ENCODE measurements around the gene PCLO.

PCLO gene

GRCh38 chr7:83162402-83163256 is at the start of gene PCLO:
Gene PCLO, minus strand, starts transcription at chr7:83162884. Its CDS starts 292 bp downstream, at chr7:83162592.
- Histone ChIP-seq H3K4me3 (ENCODE audit: low read length) (peak within 1 kb of the TSS; percentile 43), H3K9me3 (ENCODE audit: control insufficient read depth, low read length) (no peaks in the 10 kb centered on the region), H3K36me3 (ENCODE audit: control insufficient read depth, insufficient read depth, low read length) (no peaks in the 10 kb centered on the region), H3K9ac (ENCODE audit: low read length) (peak within 1 kb of the TSS; percentile 66), H3K27me3 (ENCODE audit: control insufficient read depth, insufficient read depth, low read length) (no peaks in the 10 kb centered on the region), H3K4me1 (ENCODE audit: control insufficient read depth, insufficient read depth, low read length) (no peaks in the 10 kb centered on the region)

DNA sequence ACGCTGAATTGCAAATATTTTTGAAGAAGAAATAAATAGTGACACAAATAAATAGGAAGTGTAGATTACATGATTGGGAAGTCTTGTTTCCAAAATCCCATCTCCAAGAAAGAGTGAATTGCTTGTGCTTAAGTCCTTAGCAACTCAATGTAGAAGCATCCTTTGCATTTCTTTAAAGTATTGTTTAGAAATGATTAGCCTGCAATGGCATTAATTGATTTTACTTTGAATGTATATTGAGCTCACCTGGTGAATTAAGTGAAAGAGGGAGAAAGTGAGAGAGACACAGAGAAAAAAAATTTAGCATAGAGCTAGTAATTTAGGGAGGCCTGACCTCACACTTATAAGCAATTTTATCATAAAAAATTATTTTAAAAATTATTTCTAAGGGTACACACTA is 49.0 kb upstream of the PCLO start:
- H3K9me3 ChIP-seq (ENCODE audit: control insufficient read depth, low read length): no peaks in the 10 kb centered on the region
- H3K27me3 ChIP-seq (ENCODE audit: control insufficient read depth, insufficient read depth, low read length): no peaks in the 10 kb centered on the region
- H3K4me1 ChIP-seq (ENCODE audit: control insufficient read depth, insufficient read depth, low read length): no peaks in the 10 kb centered on the region
- no peaks in the 10 kb centered on the region for H3K36me3 ChIP-seq (ENCODE audit: control insufficient read depth, insufficient read depth, low read length)
- H3K9ac ChIP-seq (ENCODE audit: low read length): no peak overlapping the region
- no peak overlapping the region for H3K4me3 ChIP-seq (ENCODE audit: low read length)

GRCh38 chr7:83210479-83210878 is 47.8 kb upstream of the PCLO start:
- H3K4me1 ChIP-seq (ENCODE audit: control insufficient read depth, insufficient read depth, low read length): no peaks in the 10 kb centered on the region
- no peaks in the 10 kb centered on the region for H3K36me3 ChIP-seq (ENCODE audit: control insufficient read depth, insufficient read depth, low read length)
- no peak overlapping the region for H3K9ac ChIP-seq (ENCODE audit: low read length)
- H3K9me3 ChIP-seq (ENCODE audit: control insufficient read depth, low read length): no peaks in the 10 kb centered on the region
- H3K27me3 ChIP-seq (ENCODE audit: control insufficient read depth, insufficient read depth, low read length): no peaks in the 10 kb centered on the region
- H3K4me3 ChIP-seq (ENCODE audit: low read length): no peak overlapping the region

DNA sequence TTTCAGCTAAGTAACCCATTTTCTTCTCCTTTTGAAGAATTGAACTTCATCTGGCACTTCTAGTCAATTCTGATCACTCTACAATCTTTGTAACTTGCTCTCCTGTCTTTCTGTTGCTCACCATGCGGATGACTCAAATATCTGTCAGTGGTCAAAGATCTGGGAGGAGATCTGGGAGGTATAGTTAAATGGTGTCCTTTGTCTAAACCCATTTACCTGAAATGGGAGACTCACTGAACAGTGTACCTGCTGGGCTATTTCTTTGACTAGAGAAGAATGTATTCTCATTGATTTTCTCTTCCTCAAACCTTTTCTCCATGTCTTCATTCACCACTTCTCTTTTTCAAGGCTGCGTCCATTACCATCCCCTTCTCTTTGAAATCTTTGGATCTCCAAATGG is 42.0 kb upstream of the PCLO start:
- Histone ChIP-seq H3K27me3 (ENCODE audit: control insufficient read depth, insufficient read depth, low read length) (no peaks in the 10 kb centered on the region), H3K9me3 (ENCODE audit: control insufficient read depth, low read length) (no peaks in the 10 kb centered on the region), H3K9ac (ENCODE audit: low read length) (no peak overlapping the region), H3K4me3 (ENCODE audit: low read length) (no peak overlapping the region), H3K4me1 (ENCODE audit: control insufficient read depth, insufficient read depth, low read length) (no peaks in the 10 kb centered on the region), H3K36me3 (ENCODE audit: control insufficient read depth, insufficient read depth, low read length) (no peaks in the 10 kb centered on the region)

DNA sequence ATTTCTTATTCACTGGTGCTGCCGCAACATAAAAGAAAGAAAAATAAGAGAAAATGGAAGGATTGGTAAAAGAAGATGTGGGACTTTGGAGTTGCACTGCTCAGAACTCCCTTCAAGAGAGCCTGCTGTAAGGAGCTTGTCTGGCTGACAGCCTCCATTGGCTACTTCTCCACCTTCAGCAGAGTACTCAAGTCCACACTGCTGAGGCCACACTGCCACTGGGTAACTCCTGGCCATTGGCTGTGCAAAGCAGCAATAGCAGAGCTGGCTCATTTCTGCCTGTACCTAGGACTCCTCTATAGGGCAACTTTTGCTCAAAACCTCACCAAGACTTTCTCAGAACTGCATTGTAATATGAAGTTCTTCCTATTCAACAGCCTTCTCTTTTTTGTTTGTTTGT is 38.7 kb upstream of the PCLO start:
- H3K4me3 ChIP-seq (ENCODE audit: low read length): no peak overlapping the region
- no peak overlapping the region for H3K9ac ChIP-seq (ENCODE audit: low read length)
- H3K4me1 ChIP-seq (ENCODE audit: control insufficient read depth, insufficient read depth, low read length): no peaks in the 10 kb centered on the region
- no peaks in the 10 kb centered on the region for H3K27me3 ChIP-seq (ENCODE audit: control insufficient read depth, insufficient read depth, low read length)
- no peaks in the 10 kb centered on the region for H3K9me3 ChIP-seq (ENCODE audit: control insufficient read depth, low read length)
- no peaks in the 10 kb centered on the region for H3K36me3 ChIP-seq (ENCODE audit: control insufficient read depth, insufficient read depth, low read length)

DNA sequence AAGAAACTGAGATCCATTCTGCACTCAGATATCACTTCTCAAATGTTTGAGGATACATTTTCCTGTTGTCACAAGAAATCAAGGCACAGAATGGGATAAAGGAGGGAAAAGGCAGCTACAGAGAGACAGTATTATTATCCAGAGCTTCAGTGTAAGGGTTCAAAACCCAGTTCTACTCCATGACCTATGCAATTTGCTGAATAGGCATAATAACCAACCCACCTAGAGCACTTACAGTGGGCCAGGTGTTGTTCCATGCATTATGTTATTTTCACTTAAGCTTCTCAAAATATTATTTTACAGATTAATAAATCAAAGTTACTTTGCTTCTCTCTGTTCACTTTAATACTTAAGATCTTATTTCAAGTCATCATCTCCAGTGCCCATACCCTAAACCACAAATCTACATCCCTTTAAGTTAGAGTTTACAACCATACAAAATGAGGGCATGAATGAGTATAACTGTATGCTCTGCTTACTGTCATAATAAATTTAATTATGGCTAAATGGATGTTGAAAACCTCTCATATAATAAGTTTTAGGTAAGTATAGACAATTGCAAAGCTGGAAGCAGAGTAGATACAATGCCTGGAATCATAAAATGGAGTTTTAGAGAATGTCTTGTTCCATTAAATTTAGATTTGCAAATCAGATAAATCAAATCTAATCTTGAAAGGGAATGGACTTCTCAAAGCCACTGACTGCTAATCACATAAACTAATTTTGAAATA is 28.1 kb upstream of the PCLO start:
- Histone ChIP-seq H3K9ac (ENCODE audit: low read length) (no peak overlapping the region), H3K4me3 (ENCODE audit: low read length) (no peak overlapping the region), H3K27me3 (ENCODE audit: control insufficient read depth, insufficient read depth, low read length) (no peaks in the 10 kb centered on the region), H3K4me1 (ENCODE audit: control insufficient read depth, insufficient read depth, low read length) (no peaks in the 10 kb centered on the region), H3K36me3 (ENCODE audit: control insufficient read depth, insufficient read depth, low read length) (no peaks in the 10 kb centered on the region), H3K9me3 (ENCODE audit: control insufficient read depth, low read length) (no peaks in the 10 kb centered on the region)

GRCh38 chr7:83178796-83179195 is 16.1 kb upstream of the PCLO start:
- no peak overlapping the region for H3K4me3 ChIP-seq (ENCODE audit: low read length)

DNA sequence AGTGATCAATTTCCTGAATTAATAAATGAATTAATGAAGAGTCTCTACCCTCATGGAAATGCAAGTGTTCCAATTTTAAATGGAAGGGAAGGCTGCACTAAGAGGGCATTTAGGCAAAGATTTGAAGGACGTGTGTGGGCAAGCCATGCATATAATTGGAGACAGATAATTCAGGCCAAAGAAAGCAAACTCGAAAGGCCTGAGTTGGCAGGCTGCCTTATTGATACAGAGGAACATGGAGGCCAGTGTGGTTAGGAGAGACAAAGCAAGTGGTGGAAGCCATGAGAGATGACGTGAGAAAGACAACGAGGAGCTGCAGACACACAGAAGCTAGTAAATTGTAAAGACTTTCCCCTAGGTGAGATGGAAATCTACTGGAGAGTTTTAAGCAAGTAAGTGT is 15.4 kb upstream of the PCLO start:
- Histone ChIP-seq H3K9me3 (ENCODE audit: control insufficient read depth, low read length) (no peaks in the 10 kb centered on the region), H3K4me3 (ENCODE audit: low read length) (no peak overlapping the region), H3K27me3 (ENCODE audit: control insufficient read depth, insufficient read depth, low read length) (no peaks in the 10 kb centered on the region), H3K36me3 (ENCODE audit: control insufficient read depth, insufficient read depth, low read length) (no peaks in the 10 kb centered on the region), H3K4me1 (ENCODE audit: control insufficient read depth, insufficient read depth, low read length) (no peaks in the 10 kb centered on the region), H3K9ac (ENCODE audit: low read length) (no peak overlapping the region)

More at GRCh38 chr7:83178796-83179195, 16.1 kb upstream of the PCLO start:
- no peak overlapping the region for H3K9ac ChIP-seq (ENCODE audit: low read length)
- H3K36me3 ChIP-seq (ENCODE audit: control insufficient read depth, insufficient read depth, low read length): no peaks in the 10 kb centered on the region
- H3K27me3 ChIP-seq (ENCODE audit: control insufficient read depth, insufficient read depth, low read length): no peaks in the 10 kb centered on the region
- H3K9me3 ChIP-seq (ENCODE audit: control insufficient read depth, low read length): no peaks in the 10 kb centered on the region
- H3K4me1 ChIP-seq (ENCODE audit: control insufficient read depth, insufficient read depth, low read length): no peaks in the 10 kb centered on the region

DNA sequence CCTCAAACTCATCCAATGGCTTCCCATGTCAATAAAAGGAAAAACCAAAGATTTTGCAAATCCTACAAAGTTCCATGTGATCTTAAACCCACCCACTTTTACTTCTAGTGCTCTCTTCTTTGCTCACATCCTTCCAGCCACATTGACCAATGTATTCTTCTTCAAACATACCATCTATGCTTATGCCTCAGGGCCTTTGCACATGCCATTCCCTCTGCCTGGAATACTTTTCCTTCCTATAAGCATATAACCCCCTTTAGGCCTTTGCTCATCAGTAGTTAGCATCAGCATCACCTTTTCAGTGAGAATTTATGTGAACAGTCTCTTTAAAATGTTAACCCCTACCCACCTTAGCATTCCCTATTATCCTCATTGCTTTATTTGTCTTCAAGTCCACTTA is 11.0 kb upstream of the PCLO start:
- Histone ChIP-seq H3K36me3 (ENCODE audit: control insufficient read depth, insufficient read depth, low read length) (no peaks in the 10 kb centered on the region), H3K4me1 (ENCODE audit: control insufficient read depth, insufficient read depth, low read length) (no peaks in the 10 kb centered on the region), H3K9me3 (ENCODE audit: control insufficient read depth, low read length) (no peaks in the 10 kb centered on the region), H3K4me3 (ENCODE audit: low read length) (no peak overlapping the region), H3K27me3 (ENCODE audit: control insufficient read depth, insufficient read depth, low read length) (no peaks in the 10 kb centered on the region), H3K9ac (ENCODE audit: low read length) (no peak overlapping the region)

DNA sequence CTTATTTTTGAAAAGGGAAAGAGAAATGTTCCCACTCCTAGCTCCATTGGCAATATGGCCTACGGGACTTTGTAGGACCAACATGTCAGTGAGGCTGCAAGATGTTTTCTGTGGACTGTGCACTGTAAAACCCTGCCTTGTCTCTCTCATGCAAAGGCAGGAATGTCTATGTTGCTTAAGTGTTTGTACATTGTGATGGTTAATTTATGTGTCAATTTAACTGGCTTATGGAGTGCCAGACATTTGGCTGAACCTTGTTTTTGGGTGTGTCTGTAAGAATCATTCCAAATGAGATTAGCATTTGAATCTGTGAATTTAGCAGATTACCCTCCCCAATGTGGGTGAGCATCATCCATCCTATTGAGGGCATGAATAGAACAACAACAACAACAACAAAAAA is 4.1 kb upstream of the PCLO start:
- no peaks in the 10 kb centered on the region for H3K27me3 ChIP-seq (ENCODE audit: control insufficient read depth, insufficient read depth, low read length)
- H3K4me1 ChIP-seq (ENCODE audit: control insufficient read depth, insufficient read depth, low read length): no peaks in the 10 kb centered on the region
- no peaks in the 10 kb centered on the region for H3K9me3 ChIP-seq (ENCODE audit: control insufficient read depth, low read length)
- no peaks in the 10 kb centered on the region for H3K36me3 ChIP-seq (ENCODE audit: control insufficient read depth, insufficient read depth, low read length)
- no peak overlapping the region for H3K9ac ChIP-seq (ENCODE audit: low read length)
- no peak overlapping the region for H3K4me3 ChIP-seq (ENCODE audit: low read length)

GRCh38 chr7:83161899-83162401 is 734 bp downstream of the PCLO start:
- Histone ChIP-seq H3K36me3 (ENCODE audit: control insufficient read depth, insufficient read depth, low read length) (no peaks in the 10 kb centered on the region), H3K4me1 (ENCODE audit: control insufficient read depth, insufficient read depth, low read length) (no peaks in the 10 kb centered on the region), H3K9ac (ENCODE audit: low read length) (peak overlapping the region; percentile 66), H3K4me3 (ENCODE audit: low read length) (peak overlapping the region; percentile 43), H3K9me3 (ENCODE audit: control insufficient read depth, low read length) (no peaks in the 10 kb centered on the region), H3K27me3 (ENCODE audit: control insufficient read depth, insufficient read depth, low read length) (no peaks in the 10 kb centered on the region)

DNA sequence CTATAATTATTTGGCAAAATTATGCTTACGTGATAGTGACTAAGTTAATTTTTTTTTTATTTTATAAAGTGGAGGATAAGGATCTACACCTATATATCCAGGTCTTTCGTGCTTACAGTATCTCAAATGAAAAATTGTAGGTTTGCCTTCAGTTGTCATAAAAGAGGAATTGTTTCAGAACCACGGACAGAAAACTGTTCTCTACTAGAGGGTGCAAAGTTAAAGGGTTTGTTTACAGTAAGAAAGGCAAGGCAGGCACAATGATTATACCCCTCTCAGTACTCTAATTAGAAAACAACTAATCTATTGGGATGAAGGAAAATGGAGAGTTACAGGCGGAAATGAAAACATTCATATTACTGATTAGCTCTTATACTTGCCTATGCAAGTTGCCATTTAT is 1.5 kb downstream of the PCLO start:
- no peaks in the 10 kb centered on the region for H3K4me1 ChIP-seq (ENCODE audit: control insufficient read depth, insufficient read depth, low read length)
- no peaks in the 10 kb centered on the region for H3K27me3 ChIP-seq (ENCODE audit: control insufficient read depth, insufficient read depth, low read length)
- H3K36me3 ChIP-seq (ENCODE audit: control insufficient read depth, insufficient read depth, low read length): no peaks in the 10 kb centered on the region
- no peaks in the 10 kb centered on the region for H3K9me3 ChIP-seq (ENCODE audit: control insufficient read depth, low read length)
- H3K4me3 ChIP-seq (ENCODE audit: low read length): no peak overlapping the region
- no peak overlapping the region for H3K9ac ChIP-seq (ENCODE audit: low read length)

Measured in mucosa of stomach (tissue), 1 donor.